Loucy (cell line): ENCODE data around the gene EIF3L.

Experiments used
- H2AFZ ChIP-seq: fragments of 200-600 bp; sonication (generic); 2 replicates; pipeline ENCODE4 v1.6.0; 2016; ENCODE audit warnings: antibody characterized with exemption, mild to moderate bottlenecking, low read length, moderate library complexity
- H3F3A ChIP-seq: fragments of 200-600 bp; 2 replicates; pipeline ENCODE4 v1.6.0; 2016; ENCODE audit warnings: antibody characterized with exemption, low read depth, mild to moderate bottlenecking
- H3K27me3 ChIP-seq: fragments of 200-600 bp; sonication (generic); 2 replicates; pipeline ENCODE4 v1.6.1; 2014; ENCODE audit warnings: low read length, mild to moderate bottlenecking; ENCODE audit not compliant: insufficient read depth, poor library complexity, severe bottlenecking
- H3K36me3 ChIP-seq: fragments of 200-600 bp; sonication (generic); 2 replicates; pipeline ENCODE4 v1.6.1; 2016; ENCODE audit warnings: low read length; ENCODE audit not compliant: insufficient read depth
- H3K4me1 ChIP-seq: fragments of 200-600 bp; sonication (generic); 2 replicates; pipeline ENCODE4 v1.5.1; 2014; ENCODE audit warnings: low read length, mild to moderate bottlenecking; ENCODE audit not compliant: insufficient read depth, poor library complexity, severe bottlenecking
- H3K4me2 ChIP-seq: fragments of 200-600 bp; sonication (generic); 2 replicates; pipeline ENCODE4 v1.6.0; 2014; ENCODE audit warnings: antibody characterized with exemption, low read length, low read depth, mild to moderate bottlenecking; ENCODE audit not compliant: poor library complexity, severe bottlenecking
- H3K4me3 ChIP-seq: fragments of 200-600 bp; sonication (generic); 2 replicates; pipeline ENCODE4 v1.5.1; 2014; ENCODE audit warnings: low read length, mild to moderate bottlenecking, mixed read lengths; ENCODE audit not compliant: poor library complexity, severe bottlenecking
- H3K79me2 ChIP-seq: fragments of 200-600 bp; sonication (generic); 2 replicates; pipeline ENCODE4 v1.6.1; 2014; ENCODE audit warnings: low read length; ENCODE audit not compliant: insufficient read depth
- H3K9ac ChIP-seq: fragments of 200-600 bp; sonication (generic); 2 replicates; pipeline ENCODE4 v1.6.0; 2014; ENCODE audit warnings: mild to moderate bottlenecking, low read depth, low read length, moderate library complexity; ENCODE audit not compliant: poor library complexity, severe bottlenecking
- H3K9me2 ChIP-seq: fragments of 200-600 bp; sonication (generic); replicated peaks from 2 replicates; pipeline ENCODE4 v1.6.1; 2016; ENCODE audit warnings: low read depth, low read length, mixed read lengths
- H3K9me3 ChIP-seq: fragments of 200-600 bp; sonication (generic); 2 replicates; pipeline ENCODE4 v1.6.1; 2014; ENCODE audit warnings: mild to moderate bottlenecking, antibody characterized with exemption, low read length, low read depth; ENCODE audit not compliant: insufficient read depth
- H4K20me1 ChIP-seq: fragments of 200-600 bp; sonication (generic); 2 replicates; pipeline ENCODE4 v1.6.0; 2014; ENCODE audit warnings: antibody characterized with exemption, low read length, mild to moderate bottlenecking; ENCODE audit not compliant: insufficient read depth, poor library complexity, severe bottlenecking
- EZH2phosphoT487 ChIP-seq: fragments of 200-600 bp; IDR thresholded peaks from 2 replicates; pipeline ENCODE4 v1.6.1; 2018; ENCODE audit warnings: antibody characterized with exemption, mild to moderate bottlenecking, moderate library complexity, borderline replicate concordance
- TF ChIP-seq, protein P1 (sequence below): fragments of 200-600 bp; sonication (generic); conservative IDR thresholded peaks from 2 replicates; pipeline ENCODE4 v1.5.1; 2014; ENCODE audit warnings: mild to moderate bottlenecking, antibody characterized with exemption, low read length

Gene EIF3L

GRCh38 chr22:37911697-37912096 lies 62.5 kb downstream of the EIF3L start:
- Histone ChIP-seq H3K79me2 (peaks cover 29% of the 10 kb centered on the region), H3K4me2 (no peak overlapping the region), H3F3A (no peaks in the 10 kb centered on the region), H3K9me3 (no peaks in the 10 kb centered on the region), H3K36me3 (0 out of 2 replicates have a peak, but pooled peaks cover 5% of the 10 kb centered on the region), H3K4me1 (peaks cover 32% of the 10 kb centered on the region), H4K20me1 (peaks cover 4% of the 10 kb centered on the region), H2AFZ (no peak overlapping the region), H3K9me2 (no peaks in the 10 kb centered on the region), H3K27me3 (no peaks in the 10 kb centered on the region), H3K4me3 (no peak overlapping the region), H3K9ac (no peak overlapping the region)
- TF ChIP-seq, protein P1, sequence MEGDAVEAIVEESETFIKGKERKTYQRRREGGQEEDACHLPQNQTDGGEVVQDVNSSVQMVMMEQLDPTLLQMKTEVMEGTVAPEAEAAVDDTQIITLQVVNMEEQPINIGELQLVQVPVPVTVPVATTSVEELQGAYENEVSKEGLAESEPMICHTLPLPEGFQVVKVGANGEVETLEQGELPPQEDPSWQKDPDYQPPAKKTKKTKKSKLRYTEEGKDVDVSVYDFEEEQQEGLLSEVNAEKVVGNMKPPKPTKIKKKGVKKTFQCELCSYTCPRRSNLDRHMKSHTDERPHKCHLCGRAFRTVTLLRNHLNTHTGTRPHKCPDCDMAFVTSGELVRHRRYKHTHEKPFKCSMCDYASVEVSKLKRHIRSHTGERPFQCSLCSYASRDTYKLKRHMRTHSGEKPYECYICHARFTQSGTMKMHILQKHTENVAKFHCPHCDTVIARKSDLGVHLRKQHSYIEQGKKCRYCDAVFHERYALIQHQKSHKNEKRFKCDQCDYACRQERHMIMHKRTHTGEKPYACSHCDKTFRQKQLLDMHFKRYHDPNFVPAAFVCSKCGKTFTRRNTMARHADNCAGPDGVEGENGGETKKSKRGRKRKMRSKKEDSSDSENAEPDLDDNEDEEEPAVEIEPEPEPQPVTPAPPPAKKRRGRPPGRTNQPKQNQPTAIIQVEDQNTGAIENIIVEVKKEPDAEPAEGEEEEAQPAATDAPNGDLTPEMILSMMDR: no peak
- no peak for TF ChIP-seq EZH2phosphoT487

GRCh38 chr22:37912171-37912570 lies 63.0 kb downstream of the EIF3L start:
- Histone ChIP-seq H3K9me2 (no peaks in the 10 kb centered on the region), H3K4me2 (no peak overlapping the region), H3K27me3 (no peaks in the 10 kb centered on the region), H3K79me2 (peaks cover 25% of the 10 kb centered on the region; the same call in 1 of the 2 replicates), H4K20me1 (peaks cover 4% of the 10 kb centered on the region), H3K4me1 (peaks cover 27% of the 10 kb centered on the region), H3K9ac (no peak overlapping the region), H3K4me3 (no peak overlapping the region), H2AFZ (no peak overlapping the region), H3K9me3 (no peaks in the 10 kb centered on the region), H3F3A (no peaks in the 10 kb centered on the region), H3K36me3 (peaks cover 7% of the 10 kb centered on the region; the same call in 1 of the 2 replicates)
- TF ChIP-seq EZH2phosphoT487: no peak
- TF ChIP-seq, protein P1: no peak

DNA sequence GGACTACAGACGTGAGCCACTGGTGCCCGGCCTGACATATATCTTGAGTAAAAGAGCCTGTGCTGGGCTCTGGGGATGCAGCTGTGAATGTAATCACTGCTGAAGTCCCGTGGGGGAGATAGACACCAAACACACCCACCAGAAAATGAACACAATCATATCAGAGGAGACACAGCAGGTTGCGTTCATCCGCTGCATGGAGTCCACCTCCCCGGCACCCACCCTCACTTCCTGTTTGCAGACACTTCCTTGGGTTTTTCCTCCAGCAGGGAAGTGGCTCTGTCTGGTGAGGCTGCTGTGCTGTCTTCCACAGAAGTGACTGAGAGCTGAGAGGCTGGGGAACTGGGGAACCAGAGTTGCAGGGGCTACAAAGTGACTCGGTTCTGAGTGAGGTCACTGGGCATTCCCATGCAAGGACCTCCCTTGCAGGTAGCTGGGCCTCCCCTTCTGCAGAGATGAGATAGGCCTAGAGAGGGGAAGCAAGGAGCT lies 64.1 kb downstream of the EIF3L start:
- Histone ChIP-seq H2AFZ (no peak overlapping the region), H3K79me2 (peaks cover 14% of the 10 kb centered on the region; the same call in 1 of the 2 replicates), H3K27me3 (no peaks in the 10 kb centered on the region), H3K9me2 (no peaks in the 10 kb centered on the region), H3K4me1 (peaks cover 18% of the 10 kb centered on the region), H3K4me2 (no peak overlapping the region), H4K20me1 (peaks cover 4% of the 10 kb centered on the region), H3K36me3 (peaks cover 12% of the 10 kb centered on the region; the same call in 1 of the 2 replicates), H3F3A (no peaks in the 10 kb centered on the region), H3K9ac (no peak overlapping the region), H3K9me3 (no peaks in the 10 kb centered on the region), H3K4me3 (no peak overlapping the region)
- no peak for TF ChIP-seq EZH2phosphoT487
- TF ChIP-seq, protein P1: no peak
